GM21360 (cell line): Measurements from ENCODE around the gene ADI1.
"Not testable (repeated sequence)": the region's sequence is repeated elsewhere in the genome, so short reads cannot be mapped to it uniquely, and the experiment has no call there.

ENCODE experiments used
- ATAC-seq: cut with Tn5 transposase; IDR thresholded peaks from one replicate; pipeline ENCODE4 v1.9.1; 2021; ENCODE audit warnings: mild to moderate bottlenecking, moderate library complexity; ENCODE audit not compliant: unreplicated experiment

Gene ADI1

DNA sequence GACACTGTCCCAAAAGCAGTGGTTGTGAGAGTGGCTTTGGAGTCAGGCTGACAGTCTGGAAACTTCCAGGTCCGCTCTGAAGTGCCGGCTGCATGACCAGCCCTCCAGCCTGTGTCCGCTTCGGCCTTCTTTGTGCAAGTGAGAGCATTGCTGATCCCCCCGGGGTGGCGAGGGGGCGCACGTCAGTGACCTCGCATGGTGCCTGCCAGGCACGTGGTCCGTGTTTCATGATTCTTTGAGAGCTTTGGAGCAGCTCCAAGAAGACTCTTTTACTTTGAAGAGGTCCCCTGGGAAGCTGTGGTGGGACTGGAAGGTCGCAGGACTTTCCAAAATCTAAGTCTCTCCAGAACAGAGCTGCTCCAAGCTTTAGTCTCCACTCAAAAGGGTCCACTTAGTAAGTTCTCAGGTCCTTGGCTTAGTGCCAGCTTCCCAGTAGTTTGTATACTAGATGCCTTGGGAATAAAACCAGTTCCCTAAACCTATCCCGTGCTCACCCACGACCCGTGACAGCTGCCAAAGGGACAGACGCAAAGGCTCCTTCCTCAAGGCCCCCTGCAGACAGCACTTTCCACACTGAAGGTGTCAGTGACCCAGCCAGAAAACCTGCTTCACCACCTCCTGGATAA is 68.8 kb downstream of the ADI1 start:
- ATAC-seq: no peak

- no peak for ATAC-seq
Measured at GRCh38 chr2:3449936-3450335, 69.4 kb downstream of the ADI1 start.

DNA sequence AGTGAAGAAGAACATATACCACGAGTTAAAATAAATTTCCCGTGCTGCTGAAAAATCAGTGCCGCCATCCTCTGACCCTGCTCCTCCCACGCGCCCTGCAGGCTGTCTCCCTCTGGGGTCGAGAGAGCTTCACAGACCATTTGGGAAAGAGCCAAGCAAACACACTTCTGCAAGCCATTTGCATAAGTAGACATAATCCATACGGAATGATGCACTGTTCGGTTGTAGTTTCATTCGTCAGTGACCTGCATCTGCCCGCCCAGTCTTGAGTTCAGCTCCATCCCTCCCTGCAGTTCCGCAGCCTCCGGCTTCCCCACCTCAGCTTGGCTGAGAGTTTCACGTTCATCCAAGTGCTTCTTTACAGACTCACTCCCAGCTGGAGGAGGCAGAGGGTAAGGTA is 70.2 kb downstream of the ADI1 start:
- no peak for ATAC-seq

- not testable (repeated sequence) for ATAC-seq
Measured at GRCh38 chr2:3448441-3448911, 70.9 kb downstream of the ADI1 start.

DNA sequence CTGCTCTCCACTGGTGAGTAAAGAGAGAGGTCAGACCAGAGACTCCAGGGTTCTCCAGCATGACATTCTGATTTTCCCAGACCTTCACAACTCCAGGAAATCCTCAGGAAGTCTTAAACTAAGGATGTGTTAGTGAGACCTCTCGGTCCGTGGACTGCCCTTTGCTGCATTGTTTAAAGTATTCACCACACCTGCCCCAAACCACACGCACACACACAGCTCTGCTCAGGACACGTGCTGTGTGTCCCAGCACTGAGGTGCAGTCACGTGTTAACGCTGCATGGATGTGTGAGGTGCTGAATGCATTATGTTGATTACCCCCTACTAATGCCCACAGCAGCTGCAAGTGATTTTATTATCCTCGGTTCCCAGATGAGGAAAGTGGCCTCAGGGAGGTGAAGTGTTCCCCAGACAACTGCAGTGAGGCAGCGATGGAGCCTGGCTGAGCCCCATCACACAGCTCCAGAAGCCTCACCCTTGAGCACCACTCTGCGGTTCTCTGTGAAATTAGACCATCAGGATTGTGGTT is 71.5 kb downstream of the ADI1 start:
- no peak for ATAC-seq
